MM.1S (cell line): ENCODE measurements around the gene PSMG3.

Experiments
- EZH2 ChIP-seq: fragments of 300-600 bp; sonication (generic); optimal IDR thresholded peaks from 2 replicates; pipeline ENCODE3; 2017; ENCODE audit warnings: low read depth, mild to moderate bottlenecking, antibody characterized with exemption, low read length, mixed read lengths
- EZH2phosphoT487 ChIP-seq: fragments of 300-600 bp; sonication (generic); IDR thresholded peaks from 2 replicates; pipeline ENCODE4 v1.6.1; 2018; ENCODE audit warnings: antibody characterized with exemption, low read length
- TF ChIP-seq, protein P1 (sequence below): fragments of 300-600 bp; sonication (generic); IDR thresholded peaks from 2 replicates; pipeline ENCODE4 v1.5.1; 2016; ENCODE audit warnings: antibody characterized with exemption, low read length, mixed read lengths

DNA sequence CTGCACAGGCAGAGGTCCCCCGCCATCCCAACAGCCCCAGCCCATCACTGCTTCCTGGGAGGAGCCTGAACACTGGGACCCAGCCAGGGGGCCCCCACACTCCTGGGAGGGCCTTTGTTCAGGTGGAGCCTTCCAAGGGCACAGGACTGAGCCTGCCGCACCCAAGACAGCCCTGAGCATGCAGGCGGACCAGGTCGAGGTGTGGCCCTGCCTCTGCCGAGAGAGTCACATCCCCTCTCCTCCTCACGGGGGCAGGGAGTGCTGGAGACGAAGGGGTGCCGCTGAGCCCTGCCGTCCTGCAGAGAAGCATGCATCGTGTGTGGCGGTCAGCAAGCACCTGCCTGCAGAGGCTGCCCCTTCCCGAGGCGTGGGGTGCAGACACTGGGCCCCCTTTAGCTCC, 46.6 kb downstream of the PSMG3 start:
- TF ChIP-seq, protein P1, sequence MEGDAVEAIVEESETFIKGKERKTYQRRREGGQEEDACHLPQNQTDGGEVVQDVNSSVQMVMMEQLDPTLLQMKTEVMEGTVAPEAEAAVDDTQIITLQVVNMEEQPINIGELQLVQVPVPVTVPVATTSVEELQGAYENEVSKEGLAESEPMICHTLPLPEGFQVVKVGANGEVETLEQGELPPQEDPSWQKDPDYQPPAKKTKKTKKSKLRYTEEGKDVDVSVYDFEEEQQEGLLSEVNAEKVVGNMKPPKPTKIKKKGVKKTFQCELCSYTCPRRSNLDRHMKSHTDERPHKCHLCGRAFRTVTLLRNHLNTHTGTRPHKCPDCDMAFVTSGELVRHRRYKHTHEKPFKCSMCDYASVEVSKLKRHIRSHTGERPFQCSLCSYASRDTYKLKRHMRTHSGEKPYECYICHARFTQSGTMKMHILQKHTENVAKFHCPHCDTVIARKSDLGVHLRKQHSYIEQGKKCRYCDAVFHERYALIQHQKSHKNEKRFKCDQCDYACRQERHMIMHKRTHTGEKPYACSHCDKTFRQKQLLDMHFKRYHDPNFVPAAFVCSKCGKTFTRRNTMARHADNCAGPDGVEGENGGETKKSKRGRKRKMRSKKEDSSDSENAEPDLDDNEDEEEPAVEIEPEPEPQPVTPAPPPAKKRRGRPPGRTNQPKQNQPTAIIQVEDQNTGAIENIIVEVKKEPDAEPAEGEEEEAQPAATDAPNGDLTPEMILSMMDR = no peak
- TF ChIP-seq EZH2 (no peak), EZH2phosphoT487 (no peak)
